Stimulated activated naive CD4-positive, alpha-beta T cell treated with Interleukin-2 at 50 U/mL for 16 hours (primary cell): Measurements from ENCODE around the gene SUDS3.

Source experiments
- DNase-seq: peaks from one replicate; lab custom pipeline; 2025; lab: John Stamatoyannopoulos, UW

SUDS3 gene

DNA sequence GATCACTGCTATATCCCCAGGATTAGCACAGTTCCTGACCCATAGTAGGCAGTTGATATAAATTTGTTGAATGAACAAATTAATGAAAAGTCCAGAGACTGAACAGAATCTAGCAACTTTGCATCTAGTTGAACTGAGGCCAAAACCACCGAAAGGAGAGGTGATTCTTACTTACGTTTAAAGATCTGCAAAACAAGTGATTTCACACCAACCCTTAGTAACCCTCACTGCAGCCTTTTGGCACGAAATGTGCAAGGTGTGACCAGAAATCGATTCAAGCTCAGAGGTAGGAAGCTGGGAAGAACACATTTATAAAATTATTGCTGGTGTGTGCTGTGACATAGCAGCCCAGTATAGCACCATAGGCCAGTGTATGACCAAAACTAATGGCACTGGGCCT lies 70.8 kb downstream of the SUDS3 start:
- DNase-seq, result no peak

DNA sequence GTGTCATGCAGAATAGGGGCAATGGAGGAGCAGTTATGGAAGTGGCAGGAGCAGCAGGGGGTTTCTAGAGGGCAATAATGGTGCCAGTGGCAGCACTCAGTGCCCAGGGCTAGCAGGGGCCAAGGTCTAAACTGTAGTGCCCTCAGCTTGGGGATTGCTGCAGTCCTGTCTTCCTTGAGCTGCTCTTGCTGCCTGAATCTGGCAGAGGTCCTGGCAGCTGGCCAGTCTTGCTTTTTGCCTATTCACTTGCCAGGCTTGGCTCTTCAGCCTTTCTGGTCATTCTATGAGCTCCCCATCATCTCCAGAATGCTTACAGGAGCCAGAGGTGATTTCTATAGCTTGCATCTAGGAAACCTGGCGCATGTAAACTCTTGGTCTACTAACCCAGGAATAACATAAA lies 72.0 kb downstream of the SUDS3 start:
- no peak for DNase-seq

DNA sequence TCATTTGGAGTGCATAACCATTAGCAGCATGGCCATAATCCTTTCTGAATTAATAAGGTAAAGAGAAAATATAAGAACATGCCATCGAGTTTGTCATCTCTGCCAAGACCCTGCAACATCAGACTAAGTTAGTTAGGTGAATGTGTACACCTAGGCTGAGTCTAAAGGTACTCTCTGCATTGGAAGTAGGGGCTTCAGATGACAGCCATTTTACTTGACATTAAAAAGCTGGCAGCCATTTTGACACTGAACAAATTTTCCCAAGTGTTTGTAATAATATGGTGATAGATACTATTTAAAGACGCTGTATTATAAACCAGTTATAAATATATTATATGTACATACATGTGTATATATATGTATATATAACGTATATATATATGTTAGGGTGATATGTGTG lies 79.0 kb downstream of the SUDS3 start:
- no peak for DNase-seq

DNA sequence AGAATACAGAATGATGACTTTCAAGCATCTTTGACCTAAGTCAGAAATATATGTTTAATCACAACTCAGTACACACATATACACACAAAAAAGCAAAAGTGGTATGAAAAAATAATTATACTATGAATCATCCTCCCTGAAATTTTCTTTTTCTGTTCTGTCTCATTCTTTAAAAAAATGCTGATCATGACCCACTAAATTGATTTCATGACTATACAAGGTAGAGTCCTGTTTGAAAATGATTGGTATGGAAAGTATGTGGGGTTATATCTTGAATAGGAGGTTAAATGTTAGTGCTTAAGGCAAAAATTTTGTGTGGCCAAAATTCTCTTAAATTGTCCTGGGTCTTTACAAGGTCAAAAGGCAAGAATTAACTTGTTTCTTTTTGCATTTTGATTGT lies 80.4 kb downstream of the SUDS3 start:
- DNase-seq, result no peak

DNA sequence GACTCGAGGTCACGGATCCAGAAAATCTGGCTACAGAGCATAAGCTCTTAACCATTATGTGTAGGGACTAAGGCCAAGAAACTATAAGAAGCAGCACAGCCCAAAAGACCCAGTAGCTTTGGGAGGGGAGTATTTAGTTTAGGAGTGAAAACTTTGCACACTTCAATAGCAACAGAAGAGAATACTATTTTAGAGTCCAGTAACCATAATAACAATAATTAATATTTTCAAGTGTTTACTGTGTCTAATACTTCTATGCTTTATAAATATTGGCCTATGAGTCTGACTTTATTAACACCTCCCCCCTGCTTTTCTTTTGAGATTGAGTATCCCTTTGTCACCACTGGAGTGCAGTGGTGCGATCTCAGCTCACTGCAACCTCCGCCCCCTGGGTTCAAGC lies 82.8 kb downstream of the SUDS3 start:
- DNase-seq, result no peak

DNA sequence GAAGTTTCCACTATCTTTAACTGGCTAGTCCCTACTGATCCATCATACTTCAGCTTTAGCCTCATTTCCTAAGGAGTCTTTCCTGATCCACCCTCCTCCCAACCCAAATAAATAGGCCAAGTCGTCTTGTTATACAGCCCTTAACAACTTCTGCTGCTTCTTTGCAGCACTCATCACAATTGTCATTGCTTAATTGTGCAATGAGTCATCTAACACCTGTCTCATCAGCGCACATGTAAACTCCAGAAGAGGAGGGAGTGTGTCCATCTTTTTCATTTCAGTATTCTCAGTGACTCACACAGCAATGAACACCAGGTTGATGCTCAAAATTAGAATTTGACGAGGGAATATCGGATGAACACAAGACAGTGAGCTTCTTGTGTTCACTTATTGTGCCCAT lies 87.3 kb downstream of the SUDS3 start:
- no peak for DNase-seq

DNA sequence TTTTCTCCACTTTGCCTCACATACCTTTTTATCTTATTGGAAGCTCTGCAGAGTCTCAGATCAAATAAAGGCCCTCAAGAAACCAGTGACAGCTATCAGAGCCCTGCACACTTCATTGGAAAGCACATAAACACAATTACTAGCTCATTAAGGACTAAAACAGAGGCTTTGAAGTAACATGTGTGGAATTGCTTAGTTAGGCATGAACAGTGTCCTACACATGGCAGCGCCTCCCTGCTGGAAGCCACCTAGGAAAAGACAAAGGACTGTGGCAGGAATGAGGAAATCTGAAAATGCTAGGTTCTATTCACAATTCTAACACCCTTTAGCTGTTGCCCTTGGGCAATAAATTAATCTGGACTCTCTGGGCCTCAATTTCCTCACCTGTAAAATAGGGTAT lies 89.4 kb downstream of the SUDS3 start:
- DNase-seq, result no peak
